WTC11 (cell line): Measurements from ENCODE around the gene THAP2. TPM values are rescaled to one million over a fixed set of nuclear protein-coding genes. Genes with fewer than 3 reads are reported as not detected.

Experiments
- ATAC-seq: fragments of 200-7000 bp; cut with Tn5 transposase; 2 replicates; pipeline ENCODE4 v1.10.0; 2021; ENCODE audit warnings: mild to moderate bottlenecking, moderate library complexity
- CTCF ChIA-PET: fragments of 300-600 bp; sonication (Branson Sonifier 250); formaldehyde crosslinking; loops from one replicate; lab custom pipeline; 2021; ENCODE audit warnings: antibody characterized with exemption; lab: Charles Lee
- POLR2A ChIA-PET: fragments of 350-600 bp; sonication (Branson Sonifier 250); formaldehyde crosslinking; loops from one replicate; lab custom pipeline; 2021; ENCODE audit warnings: antibody characterized with exemption; lab: Charles Lee
- DNase-seq: peaks from one replicate; pipeline ENCODE4 v3.0.0; 2021; ENCODE audit warnings: low spot score
- H3K27ac Mint-ChIP-seq: 2 replicates; pipeline ENCODE4 v1.8.0; 2021; ENCODE audit warnings: mixed read lengths
- H3K27me3 Mint-ChIP-seq: 2 replicates; pipeline ENCODE4 v1.8.0; 2021; ENCODE audit warnings: low read depth, mild to moderate bottlenecking, moderate library complexity, mixed read lengths
- H3K36me3 Mint-ChIP-seq: 2 replicates; pipeline ENCODE4 v1.8.0; 2021; ENCODE audit warnings: mixed read lengths
- H3K4me1 Mint-ChIP-seq: 2 replicates; pipeline ENCODE4 v1.8.0; 2022; ENCODE audit warnings: mixed read lengths
- H3K4me3 Mint-ChIP-seq: 2 replicates; pipeline ENCODE4 v1.8.0; 2021; ENCODE audit warnings: mild to moderate bottlenecking, moderate library complexity, mixed read lengths
- H3K9me3 Mint-ChIP-seq: 2 replicates; pipeline ENCODE4 v1.8.0; 2021; ENCODE audit warnings: mixed read lengths
- CDX4 ChIP-seq: fragments of 250-450 bp; sonication (Bioruptor Pico); IDR thresholded peaks from 2 replicates; pipeline ENCODE4 v1.9.0; 2021; ENCODE audit warnings: moderate library complexity, mild to moderate bottlenecking, inconsistent platforms, borderline replicate concordance
- E2F4 ChIP-seq: sonication (generic); formaldehyde crosslinking; IDR thresholded peaks from 2 replicates; pipeline ENCODE4 v1.8.1; 2022; ENCODE audit warnings: low read depth, mild to moderate bottlenecking, moderate library complexity, missing genetic modification reagents, borderline replicate concordance
- ETV6 ChIP-seq: sonication (generic); formaldehyde crosslinking; IDR thresholded peaks from 2 replicates; pipeline ENCODE4 v1.8.1; 2022; ENCODE audit warnings: mild to moderate bottlenecking, missing genetic modification reagents
- MYBL2 ChIP-seq: sonication (generic); formaldehyde crosslinking; IDR thresholded peaks from 2 replicates; pipeline ENCODE4 v1.8.1; 2023; ENCODE audit warnings: mild to moderate bottlenecking, moderate library complexity, missing genetic modification reagents
- NFE2L1 ChIP-seq: sonication (generic); formaldehyde crosslinking; IDR thresholded peaks from 2 replicates; pipeline ENCODE4 v1.8.1; 2023; ENCODE audit warnings: missing genetic modification reagents
- NFYB ChIP-seq: sonication (generic); formaldehyde crosslinking; conservative IDR thresholded peaks from 2 replicates; pipeline ENCODE4 v1.8.0; 2022; ENCODE audit warnings: low read depth, missing genetic modification reagents
- NR1H2 ChIP-seq: sonication (generic); formaldehyde crosslinking; IDR thresholded peaks from 2 replicates; pipeline ENCODE4 v1.9.0; 2021; ENCODE audit warnings: mild to moderate bottlenecking, moderate library complexity, missing genetic modification reagents
- NR3C1 ChIP-seq: sonication (generic); formaldehyde crosslinking; conservative IDR thresholded peaks from 2 replicates; pipeline ENCODE4 v1.8.1; 2023; ENCODE audit warnings: low read depth, mild to moderate bottlenecking, missing genetic modification reagents
- SOX15 ChIP-seq: fragments of 250-450 bp; sonication (Bioruptor Pico); IDR thresholded peaks from 2 replicates; pipeline ENCODE4 v1.9.0; 2021; ENCODE audit warnings: mild to moderate bottlenecking
- STAT6 ChIP-seq: sonication (generic); formaldehyde crosslinking; conservative IDR thresholded peaks from 2 replicates; pipeline ENCODE4 v1.8.1; 2023; ENCODE audit warnings: mild to moderate bottlenecking, low read depth, missing genetic modification reagents, moderate library complexity
- TEAD1 ChIP-seq: sonication (generic); formaldehyde crosslinking; IDR thresholded peaks from 2 replicates; pipeline ENCODE4 v1.8.0; 2022; ENCODE audit warnings: mild to moderate bottlenecking, missing genetic modification reagents
- TP53 ChIP-seq: sonication (generic); formaldehyde crosslinking; IDR thresholded peaks from 2 replicates; pipeline ENCODE4 v1.8.1; 2023; ENCODE audit warnings: mild to moderate bottlenecking, missing genetic modification reagents
- ZNF281 ChIP-seq: sonication (generic); formaldehyde crosslinking; IDR thresholded peaks from 2 replicates; pipeline ENCODE4 v1.8.0; 2023; ENCODE audit warnings: mild to moderate bottlenecking, missing genetic modification reagents
- total RNA-seq: library from RNA; stranded (reverse); gene quantifications from 3 replicates; pipeline ENCODE4 v1.2.3, GENCODE V29; 2021
- TF ChIP-seq, protein P1 (sequence below): fragments of 250-450 bp; sonication (Bioruptor Pico); IDR thresholded peaks from 2 replicates; pipeline ENCODE4 v1.9.0; 2021; ENCODE audit warnings: mild to moderate bottlenecking, borderline replicate concordance
- TF ChIP-seq, protein P2 (sequence below): fragments of 250-450 bp; sonication (Bioruptor Pico); IDR thresholded peaks from 2 replicates; pipeline ENCODE4 v1.9.0; 2021; ENCODE audit warnings: mild to moderate bottlenecking
- TF ChIP-seq, protein P3 (sequence below): sonication (generic); formaldehyde crosslinking; IDR thresholded peaks from 2 replicates; pipeline ENCODE4 v1.8.0; 2022; ENCODE audit warnings: mild to moderate bottlenecking, missing genetic modification reagents

Gene THAP2
- total RNA-seq, 1 experiment from 2014 or later, result 6.4 TPM

- no peak for DNase-seq
These were observed 37.3 kb upstream of the THAP2 start for GRCh38 chr12:71626768-71627167.

GRCh38 chr12:71627438-71628002 lies 36.6 kb upstream of the THAP2 start:
- peaks cover 77% of the 10 kb centered on the region for H3K36me3 Mint-ChIP-seq
- ChIA-PET CTCF (interaction anchor here (1.6 kb wide), 1 partner anchor 9 kb away, joined by 6 read pairs; no protein-coding TSS in a partner anchor), POLR2A (interaction anchor here (0.6 kb wide), 1 partner anchor 12 kb away, joined by 3 read pairs; no protein-coding TSS in a partner anchor)
- ATAC-seq, result no peak
- H3K27ac Mint-ChIP-seq, result no peak overlapping the region
- H3K4me1 Mint-ChIP-seq, result no peaks in the 10 kb centered on the region
- H3K9me3 Mint-ChIP-seq, result no peaks in the 10 kb centered on the region
- DNase-seq, result no peak
- H3K27me3 Mint-ChIP-seq, result no peaks in the 10 kb centered on the region
- no peak overlapping the region for H3K4me3 Mint-ChIP-seq
- TF ChIP-seq, protein P1, sequence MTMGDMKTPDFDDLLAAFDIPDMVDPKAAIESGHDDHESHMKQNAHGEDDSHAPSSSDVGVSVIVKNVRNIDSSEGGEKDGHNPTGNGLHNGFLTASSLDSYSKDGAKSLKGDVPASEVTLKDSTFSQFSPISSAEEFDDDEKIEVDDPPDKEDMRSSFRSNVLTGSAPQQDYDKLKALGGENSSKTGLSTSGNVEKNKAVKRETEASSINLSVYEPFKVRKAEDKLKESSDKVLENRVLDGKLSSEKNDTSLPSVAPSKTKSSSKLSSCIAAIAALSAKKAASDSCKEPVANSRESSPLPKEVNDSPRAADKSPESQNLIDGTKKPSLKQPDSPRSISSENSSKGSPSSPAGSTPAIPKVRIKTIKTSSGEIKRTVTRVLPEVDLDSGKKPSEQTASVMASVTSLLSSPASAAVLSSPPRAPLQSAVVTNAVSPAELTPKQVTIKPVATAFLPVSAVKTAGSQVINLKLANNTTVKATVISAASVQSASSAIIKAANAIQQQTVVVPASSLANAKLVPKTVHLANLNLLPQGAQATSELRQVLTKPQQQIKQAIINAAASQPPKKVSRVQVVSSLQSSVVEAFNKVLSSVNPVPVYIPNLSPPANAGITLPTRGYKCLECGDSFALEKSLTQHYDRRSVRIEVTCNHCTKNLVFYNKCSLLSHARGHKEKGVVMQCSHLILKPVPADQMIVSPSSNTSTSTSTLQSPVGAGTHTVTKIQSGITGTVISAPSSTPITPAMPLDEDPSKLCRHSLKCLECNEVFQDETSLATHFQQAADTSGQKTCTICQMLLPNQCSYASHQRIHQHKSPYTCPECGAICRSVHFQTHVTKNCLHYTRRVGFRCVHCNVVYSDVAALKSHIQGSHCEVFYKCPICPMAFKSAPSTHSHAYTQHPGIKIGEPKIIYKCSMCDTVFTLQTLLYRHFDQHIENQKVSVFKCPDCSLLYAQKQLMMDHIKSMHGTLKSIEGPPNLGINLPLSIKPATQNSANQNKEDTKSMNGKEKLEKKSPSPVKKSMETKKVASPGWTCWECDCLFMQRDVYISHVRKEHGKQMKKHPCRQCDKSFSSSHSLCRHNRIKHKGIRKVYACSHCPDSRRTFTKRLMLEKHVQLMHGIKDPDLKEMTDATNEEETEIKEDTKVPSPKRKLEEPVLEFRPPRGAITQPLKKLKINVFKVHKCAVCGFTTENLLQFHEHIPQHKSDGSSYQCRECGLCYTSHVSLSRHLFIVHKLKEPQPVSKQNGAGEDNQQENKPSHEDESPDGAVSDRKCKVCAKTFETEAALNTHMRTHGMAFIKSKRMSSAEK (CRISPR knock-in tag), result no peak
- TF ChIP-seq TEAD1 (CRISPR knock-in tag) (no peak), TP53 (no peak), CDX4 (no peak), STAT6 (CRISPR knock-in tag) (no peak), NR1H2 (CRISPR knock-in tag) (no peak), ETV6 (CRISPR knock-in tag) (no peak)
- TF ChIP-seq, protein P2, sequence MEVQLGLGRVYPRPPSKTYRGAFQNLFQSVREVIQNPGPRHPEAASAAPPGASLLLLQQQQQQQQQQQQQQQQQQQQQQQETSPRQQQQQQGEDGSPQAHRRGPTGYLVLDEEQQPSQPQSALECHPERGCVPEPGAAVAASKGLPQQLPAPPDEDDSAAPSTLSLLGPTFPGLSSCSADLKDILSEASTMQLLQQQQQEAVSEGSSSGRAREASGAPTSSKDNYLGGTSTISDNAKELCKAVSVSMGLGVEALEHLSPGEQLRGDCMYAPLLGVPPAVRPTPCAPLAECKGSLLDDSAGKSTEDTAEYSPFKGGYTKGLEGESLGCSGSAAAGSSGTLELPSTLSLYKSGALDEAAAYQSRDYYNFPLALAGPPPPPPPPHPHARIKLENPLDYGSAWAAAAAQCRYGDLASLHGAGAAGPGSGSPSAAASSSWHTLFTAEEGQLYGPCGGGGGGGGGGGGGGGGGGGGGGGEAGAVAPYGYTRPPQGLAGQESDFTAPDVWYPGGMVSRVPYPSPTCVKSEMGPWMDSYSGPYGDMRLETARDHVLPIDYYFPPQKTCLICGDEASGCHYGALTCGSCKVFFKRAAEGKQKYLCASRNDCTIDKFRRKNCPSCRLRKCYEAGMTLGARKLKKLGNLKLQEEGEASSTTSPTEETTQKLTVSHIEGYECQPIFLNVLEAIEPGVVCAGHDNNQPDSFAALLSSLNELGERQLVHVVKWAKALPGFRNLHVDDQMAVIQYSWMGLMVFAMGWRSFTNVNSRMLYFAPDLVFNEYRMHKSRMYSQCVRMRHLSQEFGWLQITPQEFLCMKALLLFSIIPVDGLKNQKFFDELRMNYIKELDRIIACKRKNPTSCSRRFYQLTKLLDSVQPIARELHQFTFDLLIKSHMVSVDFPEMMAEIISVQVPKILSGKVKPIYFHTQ, result no peak
- TF ChIP-seq, protein P3, sequence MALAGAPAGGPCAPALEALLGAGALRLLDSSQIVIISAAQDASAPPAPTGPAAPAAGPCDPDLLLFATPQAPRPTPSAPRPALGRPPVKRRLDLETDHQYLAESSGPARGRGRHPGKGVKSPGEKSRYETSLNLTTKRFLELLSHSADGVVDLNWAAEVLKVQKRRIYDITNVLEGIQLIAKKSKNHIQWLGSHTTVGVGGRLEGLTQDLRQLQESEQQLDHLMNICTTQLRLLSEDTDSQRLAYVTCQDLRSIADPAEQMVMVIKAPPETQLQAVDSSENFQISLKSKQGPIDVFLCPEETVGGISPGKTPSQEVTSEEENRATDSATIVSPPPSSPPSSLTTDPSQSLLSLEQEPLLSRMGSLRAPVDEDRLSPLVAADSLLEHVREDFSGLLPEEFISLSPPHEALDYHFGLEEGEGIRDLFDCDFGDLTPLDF (CRISPR knock-in tag), result no peak

More at GRCh38 chr12:71626768-71627167, 37.3 kb upstream of the THAP2 start:
- CTCF ChIA-PET, result interaction anchor here (1.6 kb wide), 1 partner anchor 10 kb away, joined by 6 read pairs; no protein-coding TSS in a partner anchor
- peaks cover 75% of the 10 kb centered on the region for H3K36me3 Mint-ChIP-seq
- TF ChIP-seq NFYB (CRISPR knock-in tag) (no peak), ZNF281 (CRISPR knock-in tag) (no peak), E2F4 (CRISPR knock-in tag) (no peak), NR3C1 (CRISPR knock-in tag) (no peak), SOX15 (CRISPR knock-in tag) (no peak), NFE2L1 (CRISPR knock-in tag) (no peak), MYBL2 (CRISPR knock-in tag) (no peak)
- no peaks in the 10 kb centered on the region for H3K9me3 Mint-ChIP-seq
- ATAC-seq, result no peak
- H3K27ac Mint-ChIP-seq, result no peak overlapping the region
- no peaks in the 10 kb centered on the region for H3K27me3 Mint-ChIP-seq
- H3K4me1 Mint-ChIP-seq, result peaks cover 4% of the 10 kb centered on the region
- POLR2A ChIA-PET, result no interaction called here
- no peak overlapping the region for H3K4me3 Mint-ChIP-seq
